NCI-H1436 (cell line): ENCODE data around the gene PDE6C.
"Not testable (repeated sequence)": the region's sequence is repeated elsewhere in the genome, so short reads cannot be mapped to it uniquely, and the experiment has no call there.

Source experiments
- DNase-seq: peaks from one replicate; lab custom pipeline; 2025; lab: John Stamatoyannopoulos, UW

Gene PDE6C

DNA sequence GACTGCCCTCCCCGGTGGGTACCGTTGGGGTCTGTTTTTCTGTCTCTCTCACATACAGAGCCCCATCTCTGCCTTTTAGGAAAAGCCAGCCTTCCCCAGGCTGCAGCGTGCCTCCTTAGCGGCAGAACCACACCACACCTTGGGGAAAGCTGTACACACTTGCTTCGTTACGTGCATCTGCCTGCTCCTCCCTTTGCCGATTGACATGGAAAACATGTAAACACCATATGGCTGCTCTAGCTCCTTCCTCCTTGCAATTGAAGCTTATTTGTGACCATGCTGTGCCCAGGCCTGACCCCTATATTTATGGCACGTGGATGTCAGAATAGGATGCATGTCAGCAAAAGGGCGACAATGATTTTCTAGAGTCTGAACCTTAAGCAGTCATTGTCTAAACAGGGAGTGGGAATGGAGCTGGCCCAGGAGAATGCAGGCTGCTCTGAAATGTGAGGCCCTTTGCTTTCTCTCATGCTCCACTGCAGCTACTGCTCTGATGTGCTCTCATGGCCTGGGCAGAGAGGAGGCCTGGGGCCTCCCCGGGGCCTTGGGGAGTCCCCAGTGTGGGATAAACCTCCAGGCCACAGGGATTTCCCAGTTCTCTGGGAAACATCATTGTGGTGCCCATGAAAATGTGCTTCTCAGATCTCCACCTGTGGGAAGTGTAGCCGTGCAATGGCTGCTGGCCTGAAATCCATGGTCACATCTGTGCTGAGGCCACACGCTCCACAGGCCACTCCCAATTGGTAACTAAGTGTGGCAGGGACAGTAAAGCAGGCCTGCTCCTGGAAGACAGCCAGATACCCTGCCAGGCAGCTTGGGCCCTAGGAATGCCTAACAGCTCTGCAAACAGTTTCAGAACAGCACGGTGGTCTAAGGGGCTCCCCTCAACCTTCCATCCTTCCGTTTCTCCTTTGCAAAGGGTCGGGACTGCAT is 18.6 kb downstream of the PDE6C start:
- no peak for DNase-seq

GRCh38 chr10:93639791-93640190 is 27.5 kb downstream of the PDE6C start:
- DNase-seq, result no peak

- no peak for DNase-seq
Measured at GRCh38 chr10:93652857-93653256, 40.5 kb downstream of the PDE6C start.

DNA sequence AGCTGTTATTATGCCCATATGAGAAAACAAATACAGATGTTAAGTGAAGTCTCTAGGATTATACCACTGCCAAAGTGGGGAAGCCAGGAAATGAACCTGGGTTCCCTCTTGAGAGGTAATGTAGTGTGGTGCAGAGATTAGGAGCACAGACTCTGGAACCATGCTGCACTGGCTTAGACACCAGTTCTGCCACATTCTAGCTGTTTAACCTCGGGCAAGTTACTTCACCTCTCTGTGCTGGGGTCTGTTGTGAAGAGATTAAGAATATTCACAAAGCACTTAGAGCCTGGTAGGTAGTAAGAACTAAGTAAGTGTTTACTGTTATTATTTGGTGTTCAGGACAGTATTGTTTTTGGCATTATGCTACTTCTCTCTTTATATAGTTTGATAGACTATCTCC is 41.9 kb downstream of the PDE6C start:
- DNase-seq, result no peak

DNA sequence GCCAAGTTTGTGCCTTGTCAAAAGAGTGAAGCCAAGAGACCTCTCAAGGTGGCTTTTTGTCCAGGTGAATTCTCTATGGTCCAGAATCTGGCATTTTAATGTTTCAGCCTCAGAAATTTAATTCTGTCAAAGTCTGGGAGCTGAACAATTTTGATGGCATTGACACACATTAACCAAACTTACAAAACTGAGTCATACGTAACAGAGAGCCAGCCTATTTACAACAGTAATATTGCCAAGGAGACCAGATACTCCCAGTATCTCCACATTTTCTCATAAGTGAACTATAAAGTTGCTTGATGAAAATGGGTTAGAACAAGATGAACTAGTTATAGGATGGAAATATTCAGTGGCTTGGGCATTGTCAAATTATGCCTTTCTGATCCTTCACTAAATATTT is 43.8 kb downstream of the PDE6C start:
- no peak for DNase-seq

DNA sequence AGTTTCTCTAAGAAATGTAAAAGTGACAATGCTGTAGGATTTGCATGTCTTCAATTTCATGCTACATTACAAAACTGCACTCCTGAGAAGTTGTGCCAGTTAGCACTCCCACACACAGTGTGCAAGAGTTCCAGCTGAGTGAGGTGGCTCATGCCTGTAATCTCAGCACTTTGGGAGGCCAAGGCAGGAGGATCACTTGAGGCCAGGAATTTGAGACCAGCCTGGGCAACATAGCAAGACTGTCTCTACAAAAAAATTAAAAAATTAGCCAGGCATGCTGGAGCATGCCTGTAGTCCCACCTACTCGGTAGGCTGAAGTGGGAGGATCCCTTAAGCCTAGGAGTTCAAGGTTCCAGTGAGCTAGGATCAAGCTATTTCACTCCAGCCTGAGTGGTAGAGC is 45.4 kb downstream of the PDE6C start:
- no peak for DNase-seq

GRCh38 chr10:93666030-93666429 is 53.7 kb downstream of the PDE6C start:
- DNase-seq, result no peak

DNA sequence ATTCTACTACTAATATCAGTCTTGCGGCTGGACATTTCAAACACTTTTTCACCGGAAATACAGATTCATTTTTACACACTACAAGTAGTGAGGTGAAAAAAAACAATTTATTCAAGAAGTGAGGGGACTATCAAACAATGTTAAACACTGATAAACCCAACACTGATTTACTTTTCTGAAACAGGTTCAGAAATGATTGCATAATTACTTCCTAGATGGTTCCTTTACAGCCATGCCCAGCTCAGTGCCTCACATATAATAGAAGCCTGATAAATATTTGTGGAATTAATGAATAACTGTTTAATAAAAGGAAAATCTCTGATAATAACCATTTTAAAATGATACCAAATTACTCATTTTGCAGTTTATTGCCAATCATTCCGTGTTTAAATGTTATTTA is 55.5 kb downstream of the PDE6C start:
- DNase-seq, result no peak

DNA sequence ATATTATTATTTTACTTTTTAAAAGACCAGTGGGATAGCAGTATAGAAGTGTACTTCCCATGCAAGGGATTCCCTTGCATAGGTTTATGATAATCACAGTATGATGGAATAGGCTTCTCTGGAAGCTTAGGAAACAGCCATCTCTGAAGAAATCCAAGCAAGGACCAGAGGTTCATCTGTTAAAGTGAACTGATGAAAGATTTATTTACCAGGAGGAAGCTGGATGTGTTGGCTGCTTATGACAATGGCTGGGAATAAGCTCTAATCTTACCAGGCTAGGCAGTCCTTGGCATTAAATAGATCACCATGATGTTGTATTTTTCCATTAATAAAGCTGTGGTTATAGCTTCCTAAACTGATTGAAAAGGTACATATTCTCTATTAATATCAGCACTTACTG is 58.0 kb downstream of the PDE6C start:
- no peak for DNase-seq

DNA sequence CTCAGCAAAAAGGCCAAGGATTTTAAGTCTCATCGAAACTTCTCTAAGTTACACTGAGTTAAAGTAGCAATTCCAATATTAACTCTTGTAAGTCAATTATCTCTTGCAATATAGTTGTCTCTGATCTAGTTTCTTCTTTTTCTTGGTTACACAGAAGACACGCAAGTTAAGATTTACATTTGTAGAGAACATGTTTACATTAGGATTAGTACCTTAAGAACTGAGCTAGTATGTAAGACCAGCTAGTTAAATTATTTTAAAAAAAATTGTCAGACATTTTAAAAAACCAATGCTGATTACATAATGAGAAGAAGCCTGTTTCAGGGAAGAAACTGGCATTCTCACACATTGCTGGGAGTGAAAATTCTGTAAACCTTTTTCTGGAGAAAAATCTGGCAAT is 58.7 kb downstream of the PDE6C start:
- no peak for DNase-seq

DNA sequence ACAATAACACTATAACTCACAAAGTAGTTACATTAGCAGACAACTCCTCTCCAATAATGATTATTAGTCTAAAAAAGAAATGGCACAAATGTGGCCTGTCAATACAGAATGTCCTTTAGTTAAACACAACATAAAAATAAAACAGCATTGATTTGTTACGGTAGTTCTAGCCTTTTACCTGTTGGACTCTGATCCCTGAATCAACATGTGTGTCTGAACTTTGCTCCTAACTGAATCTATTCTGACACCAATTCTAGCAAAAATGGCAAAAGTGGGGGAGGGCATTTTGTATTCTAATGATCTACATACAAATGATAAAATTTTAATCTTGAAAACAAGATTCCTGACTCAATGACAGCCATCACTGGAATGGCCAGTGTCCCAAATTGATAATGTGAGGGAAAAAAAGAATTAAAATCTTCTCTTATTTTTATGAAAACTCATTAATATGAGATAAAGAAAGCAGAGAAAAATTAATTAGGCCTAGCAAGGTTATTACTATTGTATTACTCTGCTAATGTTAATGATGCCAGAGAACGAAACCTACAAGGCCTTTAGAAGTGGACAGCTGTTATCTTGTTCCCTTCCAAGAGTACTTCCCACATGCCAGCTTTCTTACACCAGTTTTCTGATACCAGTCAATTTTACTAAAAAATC is 59.8 kb downstream of the PDE6C start:
- DNase-seq, result no peak

GRCh38 chr10:93672890-93673289 is 60.6 kb downstream of the PDE6C start:
- no peak for DNase-seq

DNA sequence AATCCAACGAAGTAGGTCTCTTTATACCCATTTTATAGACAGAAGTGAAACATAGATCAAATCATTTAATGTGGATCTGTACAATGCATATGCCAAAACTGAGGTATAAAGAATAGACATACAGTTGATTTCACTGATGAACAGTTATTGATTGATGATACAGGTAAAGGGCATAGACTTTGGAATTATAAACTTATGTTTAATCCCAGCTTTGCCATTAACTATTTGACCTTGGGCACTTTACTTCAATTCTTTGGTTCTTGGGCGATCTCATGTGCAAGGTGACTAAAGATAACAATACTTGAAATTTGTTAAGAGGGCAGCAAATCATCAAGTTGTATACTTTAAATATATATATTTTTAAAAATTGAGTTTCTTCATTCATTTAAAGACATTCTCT is 61.5 kb downstream of the PDE6C start:
- DNase-seq, result no peak

DNA sequence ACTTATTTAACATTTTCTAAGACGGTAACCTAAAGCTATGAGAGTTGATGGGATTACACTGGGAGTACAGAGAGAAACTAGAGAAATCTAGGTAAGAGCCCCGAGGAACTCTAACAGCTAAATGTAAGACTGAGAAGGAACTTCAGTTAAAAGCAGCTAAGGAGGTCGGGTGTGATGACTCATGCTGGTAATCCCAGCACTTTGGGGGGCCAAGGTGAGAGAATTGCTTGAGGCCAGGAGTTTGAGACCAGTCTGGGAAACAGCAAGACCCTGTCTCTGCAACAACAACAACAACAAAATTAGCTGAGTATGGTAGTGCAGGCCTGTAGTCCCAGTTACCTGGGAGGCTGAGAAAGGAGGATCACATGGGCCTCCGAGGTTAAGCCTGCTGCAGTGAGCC is 66.0 kb downstream of the PDE6C start:
- no peak for DNase-seq

DNA sequence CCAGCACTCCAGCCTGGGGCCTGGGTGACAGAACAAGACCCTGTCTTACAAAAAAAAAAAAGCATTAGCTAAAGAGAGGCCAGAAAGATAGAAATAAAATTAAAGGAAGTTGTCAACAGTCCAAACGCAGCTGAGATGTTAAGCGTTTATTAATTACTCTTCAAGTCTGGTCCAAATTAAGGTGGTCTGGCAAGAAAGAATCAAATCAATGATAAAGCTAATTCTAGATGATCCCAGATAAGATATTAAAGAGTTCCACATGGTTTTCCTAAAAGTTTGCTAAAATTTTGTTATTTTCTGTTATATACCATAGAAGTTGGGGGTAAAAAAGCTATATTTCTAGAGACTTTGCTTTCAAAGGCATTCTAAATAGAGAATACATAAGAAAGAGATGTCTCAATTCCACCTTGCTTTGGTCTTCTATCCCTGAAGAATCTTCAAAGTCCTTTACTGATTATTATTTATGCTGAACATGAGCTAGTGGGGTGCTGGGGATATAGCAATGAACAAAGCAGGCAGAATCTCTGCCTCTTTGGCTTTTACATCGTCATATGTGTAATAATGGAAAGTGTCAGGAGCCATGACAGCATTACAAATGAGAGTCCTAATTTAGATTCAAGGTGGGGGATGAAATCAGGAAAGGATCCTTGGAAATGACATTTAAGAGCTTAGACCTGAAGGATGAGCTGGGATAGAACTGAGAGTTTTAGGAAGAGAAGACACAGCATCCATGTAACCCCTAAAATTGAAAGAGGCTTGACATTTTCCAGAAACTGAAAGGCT is 66.7 kb downstream of the PDE6C start:
- no peak for DNase-seq

- DNase-seq, result peak; percentile 33
Measured at GRCh38 chr10:93680412-93681047, 68.2 kb downstream of the PDE6C start.

- DNase-seq, result no peak
Measured at GRCh38 chr10:93687737-93688136, 75.4 kb downstream of the PDE6C start.

- DNase-seq, result no peak
Measured at GRCh38 chr10:93695740-93696139, 83.4 kb downstream of the PDE6C start.

DNA sequence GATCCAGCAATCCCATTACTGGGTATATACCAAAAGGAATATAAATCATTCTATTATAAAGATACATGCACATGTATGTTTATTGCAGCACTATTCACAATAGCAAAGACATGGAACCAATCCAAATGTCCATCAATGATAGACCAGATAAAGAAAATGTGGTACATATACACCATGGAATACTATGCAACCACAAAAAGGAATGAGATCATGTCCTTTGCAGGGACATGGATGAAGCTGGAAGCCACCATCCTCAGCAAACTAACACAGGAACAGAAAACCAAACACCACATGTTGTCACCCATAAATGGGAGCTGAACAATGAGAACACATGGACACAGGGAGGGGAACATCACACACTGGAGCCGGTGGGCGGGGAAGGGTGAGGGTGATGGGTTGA is 84.2 kb downstream of the PDE6C start:
- not testable (repeated sequence) for DNase-seq

- DNase-seq, result no peak
Measured at GRCh38 chr10:93697207-93697606, 84.9 kb downstream of the PDE6C start.

DNA sequence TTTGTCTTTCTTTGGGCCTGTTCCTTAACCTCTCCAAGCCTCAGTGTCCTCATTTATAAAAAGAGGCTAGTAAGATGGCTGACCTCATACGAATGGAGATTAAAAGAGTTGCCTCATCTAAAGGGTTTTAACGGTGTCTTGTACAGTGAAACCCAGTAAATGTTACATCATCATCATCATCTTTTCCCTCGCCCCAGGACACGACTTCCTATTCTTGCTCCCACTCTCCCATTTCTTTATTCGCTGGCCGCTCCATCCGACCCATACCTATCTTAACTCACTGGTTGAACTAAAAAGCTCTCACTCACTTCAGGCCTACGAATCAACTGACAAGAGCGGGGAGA is 89.5 kb downstream of the PDE6C start:
- DNase-seq, result no peak
